ENCODE measurements around the gene ANTKMT.

GRCh38 chr16:728131-728889 is 7.4 kb downstream of the ANTKMT start:
- TF ChIP-seq CTCF (IDR thresholded peaks at IDR 0.05; ENCODE audit: insufficient read depth, low read depth, low read length) (no peak), EZH2 (IDR thresholded peaks at IDR 0.05; ENCODE audit: insufficient read depth, low read length) (no peak)

Data from astrocyte (in vitro differentiated cells and primary cell).